GM12873 (cell line): ENCODE measurements around the gene FBXW5.

Experiments used
- TF ChIP-seq, protein P1 (sequence below): IDR thresholded peaks from 2 replicates; pipeline ENCODE4 v1.5.1; 2012; ENCODE audit warnings: low read depth, mild to moderate bottlenecking, moderate library complexity, low read length, control low read depth; ENCODE audit not compliant: insufficient read depth; ENCODE audit errors: missing control alignments

FBXW5 gene

GRCh38 chr9:136930014-136930413 is 14.5 kb downstream of the FBXW5 start:
- TF ChIP-seq, protein P1, sequence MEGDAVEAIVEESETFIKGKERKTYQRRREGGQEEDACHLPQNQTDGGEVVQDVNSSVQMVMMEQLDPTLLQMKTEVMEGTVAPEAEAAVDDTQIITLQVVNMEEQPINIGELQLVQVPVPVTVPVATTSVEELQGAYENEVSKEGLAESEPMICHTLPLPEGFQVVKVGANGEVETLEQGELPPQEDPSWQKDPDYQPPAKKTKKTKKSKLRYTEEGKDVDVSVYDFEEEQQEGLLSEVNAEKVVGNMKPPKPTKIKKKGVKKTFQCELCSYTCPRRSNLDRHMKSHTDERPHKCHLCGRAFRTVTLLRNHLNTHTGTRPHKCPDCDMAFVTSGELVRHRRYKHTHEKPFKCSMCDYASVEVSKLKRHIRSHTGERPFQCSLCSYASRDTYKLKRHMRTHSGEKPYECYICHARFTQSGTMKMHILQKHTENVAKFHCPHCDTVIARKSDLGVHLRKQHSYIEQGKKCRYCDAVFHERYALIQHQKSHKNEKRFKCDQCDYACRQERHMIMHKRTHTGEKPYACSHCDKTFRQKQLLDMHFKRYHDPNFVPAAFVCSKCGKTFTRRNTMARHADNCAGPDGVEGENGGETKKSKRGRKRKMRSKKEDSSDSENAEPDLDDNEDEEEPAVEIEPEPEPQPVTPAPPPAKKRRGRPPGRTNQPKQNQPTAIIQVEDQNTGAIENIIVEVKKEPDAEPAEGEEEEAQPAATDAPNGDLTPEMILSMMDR: no peak

GRCh38 chr9:136928591-136928990 is 15.9 kb downstream of the FBXW5 start:
- TF ChIP-seq, protein P1: peak; percentile 3

- TF ChIP-seq, protein P1: no peak
Measured at GRCh38 chr9:136927343-136928271, 16.9 kb downstream of the FBXW5 start.

DNA sequence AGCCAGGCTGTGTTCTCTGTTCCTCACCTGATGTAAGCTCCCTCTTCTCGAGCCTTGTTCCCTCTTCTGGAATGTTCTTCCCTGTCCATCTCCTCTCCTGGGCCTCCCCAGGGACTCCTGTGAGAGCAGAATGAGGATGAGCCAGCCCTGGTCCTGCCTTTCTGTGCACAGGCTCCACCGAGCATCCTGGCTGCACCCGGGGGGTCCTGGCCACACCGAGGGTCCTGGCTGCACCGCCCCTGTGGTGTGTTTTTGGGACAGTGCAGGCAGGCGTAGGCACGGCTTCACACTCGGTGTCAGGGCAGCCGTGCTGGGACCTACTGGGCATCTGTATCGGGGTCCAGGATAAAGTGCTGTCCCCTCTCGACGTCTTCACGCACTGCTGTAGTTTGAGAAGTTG is 17.8 kb downstream of the FBXW5 start:
- TF ChIP-seq, protein P1: no peak

DNA sequence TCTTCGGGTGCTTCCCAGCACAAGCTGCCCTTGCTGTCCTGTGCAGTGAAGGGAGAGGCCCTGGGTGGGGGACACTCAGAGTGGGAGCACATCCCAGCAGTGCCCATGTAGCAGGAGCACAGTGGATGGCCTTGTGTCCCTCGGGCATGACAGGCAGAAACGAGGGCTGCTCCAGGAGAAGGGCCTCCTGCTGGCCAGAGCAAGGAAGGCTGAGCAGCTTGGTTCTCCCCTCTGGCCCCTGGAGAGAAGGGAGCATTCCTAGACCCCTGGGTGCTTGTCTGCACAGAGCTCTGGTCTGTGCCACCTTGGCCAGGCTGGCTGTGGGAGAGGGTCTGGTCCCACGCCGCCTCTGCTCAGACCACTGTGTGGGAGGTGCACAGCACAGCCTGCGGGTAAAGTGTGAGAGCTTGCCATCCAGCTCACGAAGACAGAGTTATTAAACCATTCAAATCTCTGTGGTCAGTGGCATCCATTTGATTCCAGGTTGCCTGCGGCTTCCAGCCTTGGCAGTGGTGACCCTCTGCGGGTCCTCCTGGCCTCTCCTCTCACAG is 18.3 kb downstream of the FBXW5 start:
- TF ChIP-seq, protein P1: peak; percentile 29

- TF ChIP-seq, protein P1: peak; percentile 14
Measured at GRCh38 chr9:136925414-136926153, 19.0 kb downstream of the FBXW5 start.

GRCh38 chr9:136923881-136924280 is 20.7 kb downstream of the FBXW5 start:
- TF ChIP-seq, protein P1: no peak
